K562 (cell line): ENCODE results near the gene BCO1. TPM values are rescaled to one million over a fixed set of nuclear protein-coding genes. Genes with fewer than 3 reads are reported as not detected.
A peak's percentile ranks its signal among the peaks of the same experiment; 100 is the strongest.

Experiments
- ATAC-seq: fragments of 200-7000 bp; cut with Tn5 transposase; 3 replicates; pipeline ENCODE4 v1.9.1; 2020; ENCODE audit warnings: moderate library complexity
- BruUV-seq: library from RNA; stranded (reverse); fragments of 400-500 nt; replicated peaks from 2 replicates; lab custom pipeline; 2021; lab: Mats Ljungman, UMichigan
- CTCF ChIA-PET: fragments of 300-600 bp; formaldehyde crosslinking; extraction: SDS; loops from one replicate; lab custom pipeline; 2021; ENCODE audit warnings: low intra/inter-chr PET ratio; lab: Yijun Ruan, JAX
- POLR2A ChIA-PET: fragments of 300-600, 350-650 bp; sonication (Branson Sonifier 250); formaldehyde crosslinking; extraction: SDS; loops from one replicate; lab custom pipeline; 2021; ENCODE audit warnings: antibody characterized with exemption, inconsistent platforms; lab: Yijun Ruan, JAX
- DNase-seq, 4 experiments: peaks; one replicate each; pipeline versions ENCODE4 v3.0.0 to v3.0.0-alpha.2; 2011 to 2018; ENCODE audit warnings: low spot score in 3 of 4, mixed read lengths in 3 of 4; ENCODE audit errors: extremely low read depth in 1 of 4
- FAIRE-seq: peaks from 2 replicates; lab custom pipeline; 2011; peaks lifted over from hg19 to GRCh38; lab: Jason Lieb, UNC
- H2AFZ ChIP-seq: 2 replicates; pipeline ENCODE4 v1.6.0; 2011; ENCODE audit warnings: low read depth, low read length, control low read depth, inconsistent platforms
- H3K27ac ChIP-seq: fragments of 200-600 bp; 3 replicates; pipeline ENCODE4 v1.8.0; 2011; ENCODE audit warnings: low read depth, mild to moderate bottlenecking, control low read depth, inconsistent platforms, low read length, moderate library complexity, mixed read lengths; ENCODE audit errors: extremely low read depth
- H3K27me3 ChIP-seq, 2 experiments: fragments of 300-600 bp in 1 of 2; 2 replicates in 1 of 2; 3 replicates in 1 of 2; pipeline versions ENCODE4 v1.6.0 to v1.8.0; 2011; ENCODE audit warnings: inconsistent platforms in 2 of 2, low read length in 2 of 2, mild to moderate bottlenecking in 1 of 2, mixed read lengths in 1 of 2, moderate library complexity in 1 of 2; ENCODE audit not compliant: control insufficient read depth in 2 of 2, insufficient read depth in 2 of 2
- H3K36me3 ChIP-seq: fragments of 300-600 bp; 3 replicates; pipeline ENCODE4 v1.8.0; 2011; ENCODE audit warnings: mild to moderate bottlenecking, low read length, inconsistent platforms; ENCODE audit not compliant: control insufficient read depth, insufficient read depth
- H3K4me1 ChIP-seq, 2 experiments: fragments of 200-600 bp in 1 of 2; replicated peaks in 1 of 2; 2 replicates in 1 of 2; 3 replicates in 1 of 2; pipeline versions ENCODE4 v1.5.1 to v1.8.0; 2011; ENCODE audit warnings: inconsistent platforms in 2 of 2, low read length in 2 of 2, mild to moderate bottlenecking in 1 of 2, mixed read lengths in 1 of 2, moderate library complexity in 1 of 2; ENCODE audit not compliant: control insufficient read depth in 2 of 2, insufficient read depth in 2 of 2
- H3K4me2 ChIP-seq: 2 replicates; pipeline ENCODE4 v1.6.1; 2011; ENCODE audit warnings: low read length, control low read depth, inconsistent platforms, mixed read lengths; ENCODE audit not compliant: insufficient read depth
- H3K4me3 ChIP-seq: fragments of 200-600 bp; sonication (generic), shearing (Covaris generic); 2 replicates; pipeline ENCODE4 v1.5.1; 2016; ENCODE audit warnings: control low read depth, inconsistent platforms
- H3K79me2 ChIP-seq: fragments of 200-600 bp; 3 replicates; pipeline ENCODE4 v1.8.0; 2011; ENCODE audit warnings: low read length, inconsistent platforms; ENCODE audit not compliant: control insufficient read depth, insufficient read depth
- H3K9ac ChIP-seq, 2 experiments: 2 replicates each; pipeline versions ENCODE4 v1.6.0 to v1.6.1; 2011; ENCODE audit warnings: low read depth in 2 of 2, low read length in 2 of 2, control low read depth in 1 of 2, inconsistent platforms in 1 of 2, mild to moderate bottlenecking in 1 of 2, mixed read lengths in 1 of 2; ENCODE audit not compliant: insufficient read depth in 1 of 2
- H3K9me1 ChIP-seq: one replicate; pipeline ENCODE4 v1.6.0; 2011; ENCODE audit warnings: inconsistent platforms, mild to moderate bottlenecking, low read length, moderate library complexity; ENCODE audit not compliant: control insufficient read depth, insufficient read depth
- H3K9me3 ChIP-seq: replicated peaks from 2 replicates; pipeline ENCODE4 v1.5.1; 2011; ENCODE audit warnings: low read depth, low read length, inconsistent platforms; ENCODE audit not compliant: control insufficient read depth, insufficient read depth
- H4K20me1 ChIP-seq: replicated peaks from 2 replicates; pipeline ENCODE4 v1.6.1; 2011; ENCODE audit warnings: low read length, inconsistent platforms, mixed read lengths; ENCODE audit not compliant: control insufficient read depth, insufficient read depth
- BCOR ChIP-seq: fragments of 450-650 bp; IDR thresholded peaks from 2 replicates; pipeline ENCODE4 v1.6.1; 2016
- RBM25 ChIP-seq: fragments of 200-400 bp; formaldehyde crosslinking; IDR thresholded peaks from 2 replicates; pipeline ENCODE4 v1.6.1; 2018; ENCODE audit warnings: low read length, low read depth, moderate library complexity; ENCODE audit not compliant: severe bottlenecking
- ZFP36 ChIP-seq: fragments of 150-350 bp; IDR thresholded peaks from 2 replicates; pipeline ENCODE4 v1.6.1; 2018; ENCODE audit warnings: low read length, low read depth; ENCODE audit not compliant: partially characterized antibody
- ZNF121 ChIP-seq: sonication (generic); formaldehyde crosslinking; conservative IDR thresholded peaks from 2 replicates; pipeline ENCODE4 v1.8.0; 2022; ENCODE audit warnings: missing genetic modification reagents
- ZNF609 ChIP-seq: sonication (generic); formaldehyde crosslinking; IDR thresholded peaks from 2 replicates; pipeline ENCODE4 v1.8.1; 2023; ENCODE audit warnings: missing genetic modification reagents, mild to moderate bottlenecking, borderline replicate concordance
- WGBS: fragments of 100-300 bp; shearing (Covaris generic); methylation state at CpG from one replicate; pipeline ENCODE4 v1.1.6; 2016; ENCODE audit warnings: low coverage, mixed read lengths; ENCODE audit not compliant: insufficient coverage; ENCODE audit errors: missing lambda C conversion rate; 5-methylcytosine and 5-hydroxymethylcytosine counted together
- in situ Hi-C: fragments of 300-500 bp; cut with MboI; formaldehyde crosslinking; loops from 4 replicates; pipeline ENCODE4 v1.15.0; 2018; ENCODE audit warnings: inconsistent platforms, mixed read lengths
- intact Hi-C: fragments of 100-400 bp; cut with micrococcal nuclease; formaldehyde crosslinking; loops from 2 replicates; pipeline ENCODE4 v1.14.2; 2022
- polyA plus RNA-seq, 8 experiments: library from polyadenylated mRNA; depleted of rRNA in 4 of 8; stranded (reverse) in 5 of 8; unstranded in 3 of 8; fragments of >200 nt; fragmentation: Nextera tagmentation in 2 of 8; fragmentation: Illumina TruSeq in 1 of 8; extraction: Ambion mirVana in 2 of 8; extraction: Trizol in 1 of 8; gene quantifications; 2 replicates each; pipeline versions ENCODE4 v1.2.1 to v1.2.3, GENCODE V29; 2011 to 2014; ENCODE audit warnings: inconsistent platforms in 1 of 8, missing spikeins in 1 of 8
- total RNA-seq, 7 experiments: library from RNA; depleted of rRNA in 6 of 7; stranded (reverse); fragments of >200 nt in 6 of 7; fragmentation: Illumina TruSeq in 2 of 7; extraction: Trizol in 2 of 7; gene quantifications; 2 replicates each; pipeline versions ENCODE4 v1.2.1 to v1.2.3, GENCODE V29; 2011 to 2021; ENCODE audit warnings: low replicate concordance in 1 of 7

The BCO1 gene
- total and polyA plus RNA-seq, 9 of the 15 experiments (the other 6 are each of a cell fraction or from before 2014, with no cell fraction given), result not detected

GRCh38 chr16:81254922-81255526 lies 16.5 kb downstream of the BCO1 start:
- CTCF ChIA-PET, result no interaction called here
- 1% methylated on average over 5 of the region's 5 CpGs for WGBS
- FAIRE-seq, result no peak

More at GRCh38 chr16:81254922-81255526, 16.5 kb downstream of the BCO1 start:
- Histone ChIP-seq H3K79me2 (no peaks in the 10 kb centered on the region), H2AFZ (no peak overlapping the region), H3K27me3 (peaks cover 32 to 51% of the 10 kb centered on the region in 2 experiments), H4K20me1 (no peaks in the 10 kb centered on the region), H3K4me1 (no peaks in the 10 kb centered on the region), H3K9me3 (no peaks in the 10 kb centered on the region), H3K9me1 (no peaks in the 10 kb centered on the region), H3K4me3 (no peak overlapping the region), H3K36me3 (no peaks in the 10 kb centered on the region), H3K4me2 (no peak overlapping the region), H3K27ac (no peak overlapping the region), H3K9ac (no peak overlapping the region)
- BruUV-seq, result no TSS peak
- intact Hi-C loops (no loop called here), in situ Hi-C loops (no loop called here)
- DNase-seq, result no peak
- POLR2A ChIA-PET, result interaction anchor here (0.8 kb wide), 1 partner anchor 9 kb away, joined by 3 read pairs; no protein-coding TSS in a partner anchor
- ATAC-seq, result no peak
- TF ChIP-seq BCOR (peak; percentile 47; the same call in 1 of the 2 replicates), ZNF121 (0 out of 2 replicates have a peak, but pooled peaks have one; percentile 4), RBM25 (peak; percentile 55), ZNF609 (CRISPR knock-in tag) (no peak), ZFP36 (peak; percentile 70)
